HG02938 (cell line): ENCODE measurements around the gene ICA1.
A peak's percentile ranks its signal among the peaks of the same experiment; 100 is the strongest.

ENCODE experiments used
- ATAC-seq: cut with Tn5 transposase; IDR thresholded peaks from one replicate; pipeline ENCODE4 v1.9.1; 2021; ENCODE audit warnings: mild to moderate bottlenecking, moderate library complexity; ENCODE audit not compliant: unreplicated experiment

ICA1 gene

DNA sequence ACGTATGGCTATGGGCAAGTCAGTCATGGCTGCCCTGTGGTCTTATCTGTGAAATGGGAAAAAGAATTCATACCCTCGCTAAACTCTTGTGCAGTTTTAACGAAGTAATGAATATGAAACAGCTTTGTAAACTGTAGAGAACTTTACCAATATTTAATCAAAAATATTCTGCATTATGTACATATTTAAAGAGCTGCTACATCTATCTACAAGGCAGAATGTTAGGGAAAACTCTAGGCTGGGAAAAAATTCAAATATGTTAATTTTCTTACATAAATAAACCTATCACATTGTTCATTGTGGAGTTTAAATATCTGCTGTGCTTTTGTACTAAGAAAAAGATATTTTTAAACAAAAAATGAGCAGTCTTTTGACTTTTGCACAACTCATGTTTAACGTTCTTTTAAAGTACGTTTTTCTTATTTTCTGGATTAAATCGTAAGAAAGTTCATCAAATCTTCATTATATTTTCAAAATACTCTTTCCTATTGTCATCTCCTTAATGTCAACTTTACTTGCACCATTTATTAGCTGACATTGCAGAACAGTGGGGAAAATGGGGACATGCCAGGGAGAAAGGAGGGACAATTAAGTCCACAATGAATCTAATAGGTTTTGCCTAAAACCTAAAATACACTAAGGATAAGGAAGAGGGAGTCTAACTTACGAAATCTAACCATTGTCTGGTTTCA is 57.5 kb downstream of the ICA1 start:
- no peak for ATAC-seq

DNA sequence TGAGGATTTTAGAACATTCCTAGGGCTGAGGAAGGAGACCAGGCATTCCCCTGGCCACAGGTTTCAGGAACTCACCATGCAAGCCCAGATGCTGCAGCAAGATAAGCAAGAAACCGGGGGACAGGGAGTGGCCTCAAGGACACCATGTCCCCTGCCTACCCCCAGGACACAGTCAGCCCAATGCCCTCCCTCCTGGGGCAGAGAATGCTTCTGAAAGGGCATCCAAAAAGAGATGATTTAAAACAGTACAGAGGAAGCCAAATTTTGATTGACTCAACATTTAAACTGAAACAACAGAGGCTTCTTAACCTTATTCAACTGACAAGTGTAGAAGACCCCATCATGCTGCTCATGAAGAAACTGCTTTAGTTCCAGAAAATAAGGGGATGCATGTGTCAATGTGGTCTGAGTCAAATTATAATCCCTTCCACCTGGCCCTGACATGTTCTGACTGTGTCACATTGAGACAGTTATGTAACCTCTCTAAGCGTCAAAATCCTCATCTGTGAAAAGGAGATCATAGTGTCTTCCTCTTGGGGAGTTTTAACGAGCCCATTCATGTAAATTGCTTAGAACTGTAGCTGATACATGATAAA is 60.0 kb downstream of the ICA1 start:
- ATAC-seq: no peak

DNA sequence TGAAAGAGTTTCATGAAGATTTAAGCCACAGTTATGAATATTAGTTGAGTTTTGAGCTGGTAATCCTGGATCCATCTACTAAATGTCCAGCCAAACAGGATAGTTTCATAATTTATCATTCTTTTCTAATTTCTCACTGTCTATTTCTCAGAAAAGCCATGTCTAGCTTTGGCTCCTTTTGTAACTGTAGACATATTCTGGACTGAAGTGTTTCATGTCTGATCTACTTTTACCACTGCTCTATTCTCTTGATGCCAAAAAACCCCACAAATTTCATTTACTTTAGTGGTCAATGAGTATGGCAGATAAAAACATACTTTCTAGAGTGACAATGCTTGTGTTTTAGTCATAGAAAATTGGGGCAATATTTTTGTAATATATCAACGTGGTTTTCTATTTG is 61.2 kb downstream of the ICA1 start:
- ATAC-seq: no peak

DNA sequence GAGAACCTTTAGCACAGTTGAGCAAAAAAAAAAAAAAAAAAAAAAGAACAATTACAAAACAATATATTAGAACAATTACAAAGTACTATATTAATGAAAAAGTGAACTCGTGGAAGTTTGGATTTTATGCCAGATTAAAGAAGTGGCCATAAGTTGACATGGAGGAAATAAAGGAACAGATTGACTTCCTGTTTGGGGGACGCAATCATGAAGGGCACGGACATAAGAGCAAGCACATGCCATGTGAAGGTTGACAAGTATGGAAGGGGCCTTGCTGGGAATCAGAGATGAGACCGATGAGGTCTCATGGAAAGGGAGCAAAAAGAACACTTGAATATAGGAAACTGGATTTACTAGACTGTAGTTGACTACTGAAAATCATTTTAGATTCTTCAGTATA is 61.7 kb downstream of the ICA1 start:
- no peak for ATAC-seq

DNA sequence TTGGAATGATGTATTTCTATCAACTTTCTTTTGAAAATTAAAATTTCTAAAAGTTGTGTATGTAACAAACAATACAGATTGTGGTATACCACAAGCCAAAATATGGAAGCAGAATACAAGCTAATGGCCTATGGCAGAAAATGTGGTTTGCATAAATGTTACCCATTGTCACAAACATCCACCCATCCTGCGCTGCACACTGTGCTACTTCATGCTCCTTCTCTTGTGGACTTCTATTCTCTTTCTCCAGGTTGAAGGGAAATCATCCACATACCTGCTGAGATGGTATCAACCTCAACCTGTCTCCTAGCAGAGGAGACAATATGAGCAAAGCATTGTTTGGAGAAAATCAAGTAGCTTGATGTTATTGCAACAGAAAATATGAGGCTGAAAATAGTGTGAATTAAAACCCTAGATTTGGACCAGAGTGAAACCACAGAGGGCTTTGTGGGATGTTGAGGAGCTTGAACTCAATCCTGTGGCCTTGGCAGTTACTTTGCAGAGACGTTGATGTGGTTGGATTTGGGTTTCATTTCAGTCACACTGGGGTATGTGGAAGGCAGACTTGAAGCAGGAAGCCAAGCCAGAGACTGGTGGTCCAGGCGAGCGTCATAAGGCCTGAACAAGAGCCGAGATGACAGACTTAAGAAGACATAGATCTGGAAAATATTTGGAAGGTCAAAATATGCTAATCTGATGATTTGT is 63.8 kb downstream of the ICA1 start:
- no peak for ATAC-seq

DNA sequence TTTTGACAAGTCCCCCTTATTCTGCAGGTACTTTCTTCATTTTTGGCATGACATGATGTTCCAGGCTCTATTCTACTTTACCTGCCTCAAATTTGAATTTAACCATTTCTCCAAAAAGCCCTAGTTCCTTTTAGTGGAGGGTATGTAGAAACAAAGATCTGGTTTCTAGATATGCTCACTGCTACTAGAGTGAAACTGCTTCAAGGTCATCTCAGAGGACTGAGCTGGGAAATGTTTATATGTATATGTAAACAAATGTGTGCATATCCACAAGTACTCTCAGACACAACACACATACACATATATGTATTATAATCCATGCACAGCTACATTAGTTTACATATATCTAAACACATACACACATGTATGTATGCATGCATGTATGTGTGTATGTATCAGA is 69.1 kb downstream of the ICA1 start:
- ATAC-seq: no peak

DNA sequence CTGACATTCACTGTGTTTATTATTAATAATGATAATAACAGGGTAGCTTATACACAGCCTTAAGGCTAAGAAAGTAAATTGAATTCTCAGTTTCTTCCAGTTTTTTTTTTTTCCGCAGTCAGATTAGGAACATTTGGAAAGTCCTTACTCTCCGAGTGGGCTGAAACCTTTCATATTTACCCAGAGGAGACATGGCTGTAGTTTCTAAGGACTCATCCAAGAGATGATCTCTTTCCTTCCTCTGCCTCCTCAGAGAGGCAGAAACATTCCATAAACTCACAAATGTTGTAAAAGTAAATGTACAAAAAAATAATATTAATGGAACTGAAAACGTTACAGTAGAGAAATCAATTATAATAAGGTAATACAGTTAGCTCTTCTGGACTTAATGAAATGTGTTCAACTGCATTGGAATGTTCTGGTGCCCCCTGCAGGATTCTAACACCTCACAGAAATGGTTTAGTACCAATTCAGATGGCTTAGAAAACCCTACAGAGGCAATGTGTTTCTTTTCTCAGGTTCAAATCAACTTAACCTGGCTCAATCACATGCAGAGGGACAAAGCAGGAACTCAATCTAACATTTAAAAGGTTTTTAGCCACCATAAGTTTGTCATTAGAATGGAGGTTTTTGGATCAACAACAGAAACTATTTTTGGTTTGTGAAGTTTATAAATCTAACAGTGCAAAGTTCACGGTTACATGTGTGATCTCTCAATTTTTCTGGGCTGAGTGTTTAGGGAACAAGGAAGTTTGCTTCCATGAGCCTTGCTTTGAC is 71.7 kb downstream of the ICA1 start:
- ATAC-seq: no peak

DNA sequence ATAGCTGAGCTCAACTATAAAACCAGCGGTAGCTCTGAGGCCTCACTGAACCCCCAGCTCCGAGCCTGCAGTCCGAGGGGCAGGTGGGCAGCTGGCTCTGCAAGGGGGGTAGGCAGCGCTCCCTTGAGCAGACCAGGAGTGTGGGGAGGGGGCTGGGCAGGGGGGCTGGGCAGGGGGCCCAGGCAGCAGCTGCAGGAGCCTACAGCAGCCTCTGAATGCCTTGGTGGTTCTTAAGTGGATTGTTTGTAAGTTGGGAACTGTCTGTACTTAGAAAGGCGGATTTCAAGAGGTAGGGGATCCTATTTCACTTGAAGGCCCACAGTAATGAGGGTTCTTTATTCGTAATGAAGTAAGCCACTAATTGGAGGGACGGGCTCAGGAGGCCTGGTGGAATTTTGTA is 72.3 kb downstream of the ICA1 start:
- no peak for ATAC-seq

DNA sequence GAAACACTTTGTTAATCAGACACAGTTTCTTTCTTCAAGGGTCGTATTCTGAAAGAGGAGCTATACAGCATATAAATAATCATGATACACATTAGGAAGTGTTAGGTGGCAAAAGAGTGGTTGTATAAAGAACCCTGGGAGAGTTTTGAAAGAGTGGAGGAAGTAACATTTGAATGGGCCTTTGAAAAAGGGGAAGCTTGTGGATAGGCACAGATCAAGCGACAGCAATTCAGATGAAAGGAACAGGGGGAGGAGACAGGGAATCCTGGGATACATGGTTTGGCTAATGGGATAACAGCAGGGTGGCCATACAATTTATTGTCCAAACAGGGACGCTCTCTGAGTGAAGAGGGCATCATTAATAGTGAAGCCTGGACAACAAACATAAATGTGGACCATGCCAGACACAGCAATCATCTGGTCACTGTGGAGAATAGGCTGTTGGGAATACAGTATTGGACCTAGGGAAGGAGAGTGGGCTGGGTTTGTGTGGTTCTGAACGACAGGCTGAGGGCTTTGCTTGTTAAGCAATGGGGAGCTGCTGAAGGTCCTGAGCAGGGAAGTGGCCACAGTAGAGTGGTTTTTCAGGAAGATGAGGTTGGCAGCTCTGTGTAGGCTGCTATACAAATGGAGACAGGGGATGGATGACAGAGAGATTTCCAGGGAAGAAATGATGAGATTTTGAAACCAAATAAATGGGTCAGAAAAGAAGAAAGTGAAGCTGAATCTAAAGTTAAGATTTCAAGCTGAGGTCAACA is 75.9 kb downstream of the ICA1 start:
- no peak for ATAC-seq

DNA sequence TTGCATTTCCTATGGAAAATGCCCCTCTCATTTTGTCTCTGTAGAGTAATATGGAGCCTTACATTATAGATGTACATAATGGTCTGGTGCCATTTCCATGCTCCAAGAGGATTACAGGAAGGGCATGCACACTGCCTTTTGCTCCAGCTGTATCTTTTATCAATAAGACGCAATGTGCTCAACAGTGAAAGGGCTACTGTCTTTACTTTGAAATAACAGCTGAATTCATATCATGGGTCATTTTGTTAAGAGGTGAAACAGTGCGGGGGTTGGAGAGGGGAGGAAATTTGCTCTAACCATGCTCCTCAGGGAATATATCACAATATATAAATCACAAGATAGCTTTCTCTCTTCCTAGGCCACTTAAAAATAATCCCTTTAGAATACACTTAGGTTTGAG is 77.7 kb downstream of the ICA1 start:
- no peak for ATAC-seq

DNA sequence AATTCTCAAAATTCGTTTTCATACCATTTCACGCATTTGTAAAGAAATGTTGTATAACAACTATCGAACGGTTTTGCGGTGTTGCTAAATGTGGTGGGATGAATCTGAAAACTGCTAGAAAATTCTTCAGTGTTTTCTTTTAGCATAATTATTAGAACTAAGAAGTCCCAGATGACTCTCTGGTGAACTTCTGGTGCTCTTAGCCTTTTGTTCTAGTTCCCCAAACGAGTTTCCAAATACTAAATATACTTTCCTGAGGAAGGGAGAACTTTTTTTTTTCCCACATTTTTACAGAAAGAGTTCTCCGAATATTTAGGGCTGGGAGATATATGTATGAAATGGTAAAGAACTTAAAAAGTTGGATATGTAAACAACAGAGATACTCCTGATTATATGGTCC is 82.5 kb downstream of the ICA1 start:
- no peak for ATAC-seq

DNA sequence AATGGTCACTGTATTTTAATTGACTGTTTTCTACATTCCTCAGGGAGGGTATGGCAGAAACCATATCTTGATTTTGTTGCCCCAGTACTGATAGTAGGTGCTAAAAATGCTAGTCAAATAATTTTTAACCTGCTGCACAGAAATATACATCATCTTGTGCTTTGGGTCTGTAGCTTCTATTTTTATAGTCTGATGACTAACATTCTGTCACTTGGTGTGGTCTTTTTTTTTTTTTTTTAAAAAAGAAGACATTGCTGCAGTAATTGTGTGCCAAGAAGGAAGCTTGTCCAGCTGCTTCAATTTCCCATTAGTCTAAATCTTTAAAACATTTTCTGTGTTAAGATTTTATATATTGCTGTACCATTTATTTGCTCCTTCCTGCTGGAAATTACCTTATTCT is 83.6 kb downstream of the ICA1 start:
- ATAC-seq: no peak

DNA sequence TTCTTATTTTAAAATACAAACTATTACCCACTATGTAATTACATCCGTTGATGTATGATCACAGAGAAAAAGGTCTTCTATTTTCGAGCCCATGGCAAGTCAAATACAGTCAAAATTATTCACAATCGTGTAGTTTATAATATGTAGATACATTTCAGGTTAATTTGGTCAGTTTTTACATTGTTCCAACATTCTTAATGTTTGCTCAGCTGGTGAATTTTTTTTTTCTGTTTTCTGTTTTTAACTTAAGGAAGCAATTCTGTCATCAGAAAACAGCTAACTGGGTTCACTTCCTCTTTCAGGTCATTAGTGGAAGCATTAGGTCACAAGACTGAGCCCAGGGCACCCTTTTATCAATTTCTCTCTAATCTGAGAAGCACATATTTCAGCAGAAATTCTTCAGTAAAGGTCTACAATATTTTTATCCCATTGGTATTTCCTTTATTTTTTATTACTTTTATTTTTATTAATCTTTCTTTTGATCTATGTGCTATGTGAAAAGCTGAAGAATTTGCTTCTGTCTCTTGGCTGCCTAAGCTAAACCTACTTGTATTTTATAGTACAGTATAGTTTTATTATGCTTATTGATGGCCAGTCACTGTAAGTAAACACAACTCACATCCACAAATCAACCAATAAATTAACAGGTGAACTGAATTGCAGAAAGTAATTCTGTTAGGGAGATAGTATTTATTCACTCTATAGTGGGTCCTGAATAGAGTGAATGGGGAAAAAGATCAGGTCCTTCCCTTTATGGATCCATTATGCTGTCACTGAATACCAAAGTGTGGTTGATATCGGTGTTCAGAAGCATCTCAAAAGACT is 84.6 kb downstream of the ICA1 start:
- peak; percentile 45 for ATAC-seq

DNA sequence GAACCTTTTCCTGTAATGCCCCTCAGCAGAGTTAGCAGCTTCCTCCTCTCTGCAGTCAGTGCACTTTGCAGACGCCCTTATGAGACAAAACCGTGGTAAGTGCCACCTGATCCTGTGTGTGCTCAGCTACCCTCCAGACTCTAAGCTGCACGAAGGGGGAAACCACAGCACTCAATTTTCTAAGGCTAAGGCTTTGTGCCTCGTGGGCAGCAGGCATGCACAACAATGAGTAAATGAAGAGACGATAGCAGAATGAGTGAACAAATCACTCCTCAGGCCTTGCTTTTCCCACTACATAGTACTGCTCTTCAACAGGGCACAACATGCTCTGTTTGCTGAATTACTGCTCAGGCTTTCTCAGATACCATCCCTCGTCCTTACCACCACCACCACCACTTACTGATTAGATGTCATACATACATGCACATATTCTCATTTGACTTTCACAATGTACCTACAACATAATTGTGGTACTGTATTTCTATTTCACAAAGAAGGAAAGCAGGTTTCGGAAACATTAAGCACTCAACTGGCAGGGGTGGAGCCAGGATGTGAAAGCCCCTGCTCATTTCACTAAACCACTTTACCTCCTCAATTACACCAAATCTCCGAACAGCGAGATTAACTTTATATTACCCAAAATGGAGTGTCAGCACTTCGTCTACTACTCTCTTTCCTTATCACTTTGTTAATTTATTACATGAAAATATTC is 85.4 kb downstream of the ICA1 start:
- peak; percentile 73 for ATAC-seq

DNA sequence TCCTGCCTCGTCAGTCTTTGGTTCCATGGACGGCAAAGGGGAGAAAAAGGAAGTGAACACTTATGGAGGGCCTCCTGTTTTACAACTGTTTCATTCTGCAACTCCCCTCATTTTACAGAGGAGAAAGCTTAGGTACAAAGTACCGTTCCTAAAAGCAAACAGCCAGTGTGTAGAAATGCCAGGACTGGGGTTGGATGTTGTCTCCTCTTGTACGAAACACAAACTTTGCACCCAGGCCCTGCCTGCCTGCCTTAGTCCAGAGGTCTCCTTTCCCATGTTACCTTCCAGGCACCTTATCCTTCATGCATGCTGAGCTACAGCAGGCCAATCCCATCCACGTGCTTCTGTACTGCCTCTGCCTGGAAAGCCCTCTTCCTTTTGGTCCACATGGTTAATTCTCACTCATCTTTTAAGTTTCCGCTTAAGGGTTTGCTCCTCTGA is 86.0 kb downstream of the ICA1 start:
- peak; percentile 1 for ATAC-seq

DNA sequence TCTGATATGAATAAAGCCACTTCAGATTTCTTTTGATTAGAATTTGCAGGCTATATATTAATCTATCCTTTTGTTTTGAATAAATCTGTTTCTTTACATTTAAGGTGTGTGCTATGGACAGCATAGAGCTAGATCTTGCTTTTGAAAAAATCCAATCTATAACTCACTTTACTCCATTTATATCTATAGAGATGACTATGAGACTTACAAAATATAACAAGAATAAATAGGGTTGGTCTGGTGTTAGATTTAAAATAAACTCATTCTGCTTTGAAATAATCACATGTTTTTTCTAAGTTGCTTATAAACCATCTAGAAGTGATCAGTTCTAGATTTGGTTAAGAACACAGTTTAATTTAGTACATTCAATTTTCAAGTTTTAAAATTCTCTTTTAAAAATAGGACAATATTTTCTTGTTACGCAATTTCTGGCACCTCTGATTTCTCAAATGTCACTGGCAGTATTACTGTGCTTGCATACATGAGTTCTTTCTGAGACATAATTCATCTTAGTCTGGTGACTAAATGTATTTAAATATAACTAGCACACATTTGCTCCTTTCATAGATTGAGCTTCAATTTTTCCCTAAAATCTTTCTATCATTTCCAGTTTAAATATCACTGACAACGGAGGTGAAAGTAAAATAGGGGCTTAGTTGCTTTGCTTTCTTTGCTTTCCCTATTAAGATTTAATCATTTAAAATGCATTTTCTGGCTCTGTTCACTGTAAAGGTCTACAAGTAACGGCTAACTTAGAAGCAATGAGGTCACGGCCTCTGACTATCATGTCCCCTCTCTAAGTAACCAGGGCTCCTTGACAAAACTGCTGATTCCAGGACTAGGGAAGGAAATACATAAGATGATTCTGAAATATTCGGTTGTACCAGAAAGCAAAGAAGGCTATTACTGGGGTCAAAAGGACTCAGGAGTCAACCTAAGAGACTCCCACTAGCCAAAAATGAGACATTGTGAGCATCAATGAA is 89.3 kb downstream of the ICA1 start:
- no peak for ATAC-seq

DNA sequence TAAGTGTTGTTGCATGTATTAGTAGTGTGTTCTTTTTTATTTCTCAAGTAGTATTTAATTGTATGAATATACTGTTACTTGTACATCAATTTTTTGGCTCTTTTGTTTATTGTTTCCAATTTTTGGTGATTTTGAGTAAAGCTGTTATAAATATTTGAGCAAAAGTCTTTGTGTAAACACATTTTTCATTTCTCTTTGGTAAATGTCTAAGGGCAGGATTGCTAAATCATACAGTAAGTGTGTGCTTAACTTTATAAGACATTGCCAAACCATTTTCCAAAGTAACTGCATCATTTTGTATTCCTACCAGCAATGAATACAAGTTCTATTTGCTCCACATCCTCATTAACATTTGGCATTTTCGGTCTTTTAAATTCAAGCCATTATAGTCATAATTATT is 92.8 kb downstream of the ICA1 start:
- no peak for ATAC-seq

DNA sequence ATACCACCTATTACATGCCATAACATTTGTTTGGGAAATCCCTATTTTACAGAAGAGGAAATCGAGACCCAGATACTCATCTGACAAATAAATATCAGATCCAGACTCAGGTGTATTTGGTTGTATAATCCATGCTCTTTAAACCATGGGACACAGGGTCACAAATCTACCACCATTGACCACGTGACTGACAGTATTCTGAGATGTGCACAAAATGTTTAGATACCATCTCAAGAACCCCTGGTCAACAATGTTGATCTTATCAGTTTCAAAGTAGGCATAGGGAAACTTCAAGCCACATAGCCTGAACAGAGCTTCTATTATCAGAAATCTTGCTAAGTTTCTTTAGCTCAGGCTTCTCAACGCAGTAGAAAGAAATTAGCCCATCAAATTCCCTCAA is 93.6 kb downstream of the ICA1 start:
- ATAC-seq: no peak
